CD4-positive, alpha-beta T cell (primary cell): ENCODE data around the gene RASA3. TPM values are rescaled to one million over a fixed set of nuclear protein-coding genes. Genes with fewer than 3 reads are reported as not detected.

Experiments used
- ATAC-seq: fragments of 200-7000 bp; cut with Tn5 transposase; one replicate; pipeline ENCODE4 v1.10.0; 2022; ENCODE audit warnings: mild to moderate bottlenecking; ENCODE audit not compliant: poor library complexity
- CTCF ChIA-PET: fragments of 350-600 bp; sonication (Branson Sonifier 250); formaldehyde crosslinking; loops from one replicate; lab custom pipeline; 2021; ENCODE audit warnings: antibody characterized with exemption, inconsistent platforms; lab: Charles Lee
- POLR2A ChIA-PET: fragments of 350-600 bp; sonication (Branson Sonifier 250); formaldehyde crosslinking; loops from one replicate; lab custom pipeline; 2021; ENCODE audit warnings: antibody characterized with exemption, inconsistent platforms; lab: Charles Lee
- DNase-seq, 14 experiments: peaks; one replicate each; pipeline ENCODE4 v3.0.0-alpha.2; 2013 to 2020; ENCODE audit warnings: mixed read lengths in 2 of 14
- H3K27ac ChIP-seq, 2 donors: one replicate each; pipeline versions ENCODE4 v1.5.1 to v1.7.0; 2013; ENCODE audit warnings: low read length in 2 of 2, low read depth in 1 of 2, mild to moderate bottlenecking in 1 of 2
- H3K27me3 ChIP-seq, 2 experiments: 1 replicate in 1 of 2; 2 replicates in 1 of 2; pipeline versions ENCODE4 v1.6.1 to v1.7.0; 2013; ENCODE audit warnings: low read length in 2 of 2, control low read depth in 1 of 2, mild to moderate bottlenecking in 1 of 2, moderate library complexity in 1 of 2; ENCODE audit not compliant: insufficient read depth in 2 of 2, control insufficient read depth in 1 of 2
- H3K36me3 ChIP-seq: one replicate; pipeline ENCODE4 v1.6.1; 2013; ENCODE audit warnings: low read length, control low read depth; ENCODE audit not compliant: insufficient read depth
- H3K4me1 ChIP-seq: one replicate; pipeline ENCODE4 v1.6.1; 2013; ENCODE audit warnings: low read length, control low read depth; ENCODE audit not compliant: insufficient read depth
- H3K4me3 ChIP-seq: one replicate; pipeline ENCODE4 v1.5.1; 2013; ENCODE audit warnings: mild to moderate bottlenecking, low read length, moderate library complexity
- H3K9me3 ChIP-seq, 2 experiments: 1 replicate in 1 of 2; 2 replicates in 1 of 2; pipeline versions ENCODE4 v1.6.1 to v1.7.0; 2013; ENCODE audit warnings: low read length in 2 of 2, mild to moderate bottlenecking in 2 of 2, control low read depth in 1 of 2, moderate library complexity in 1 of 2; ENCODE audit not compliant: control insufficient read depth in 1 of 2, insufficient read depth in 1 of 2
- H3K27ac Mint-ChIP-seq: one replicate; pipeline ENCODE4 v1.8.0; 2020; ENCODE audit warnings: mixed read lengths
- H3K27me3 Mint-ChIP-seq: one replicate; pipeline ENCODE4 v1.8.0; 2021; ENCODE audit warnings: mixed read lengths
- H3K36me3 Mint-ChIP-seq: one replicate; pipeline ENCODE4 v1.8.0; 2021; ENCODE audit warnings: low read depth, mixed read lengths
- H3K4me1 Mint-ChIP-seq: one replicate; pipeline ENCODE4 v1.8.0; 2021; ENCODE audit warnings: low read depth, mixed read lengths
- H3K4me3 Mint-ChIP-seq: one replicate; pipeline ENCODE4 v1.8.0; 2020; ENCODE audit warnings: mild to moderate bottlenecking, mixed read lengths
- H3K9me3 Mint-ChIP-seq: one replicate; pipeline ENCODE4 v1.8.0; 2020; ENCODE audit warnings: mixed read lengths
- intact Hi-C, 2 experiments: fragments of 100-400 bp; cut with DNase I in 1 of 2; cut with micrococcal nuclease in 1 of 2; formaldehyde crosslinking; loops; one replicate each; pipeline versions ENCODE4 v1.15.1 to v1.9.0; 2023 to 2025; cut with DNase I, micrococcal nuclease
- total RNA-seq, 174 experiments: library from RNA in 2 of 174; stranded (reverse) in 2 of 174; gene quantifications; one replicate each; pipeline ENCODE4 v1.2.3 and lab custom pipeline; 2021 to 2026
- TF ChIP-seq, protein P1 (sequence below): fragments of 200-600 bp; IDR thresholded peaks from one replicate; pipeline ENCODE4 v1.8.0; 2022; ENCODE audit warnings: antibody characterized with exemption, mild to moderate bottlenecking

The RASA3 gene
- total RNA-seq, 2 experiments from 2014 or later, result 181 to 184 TPM

DNA sequence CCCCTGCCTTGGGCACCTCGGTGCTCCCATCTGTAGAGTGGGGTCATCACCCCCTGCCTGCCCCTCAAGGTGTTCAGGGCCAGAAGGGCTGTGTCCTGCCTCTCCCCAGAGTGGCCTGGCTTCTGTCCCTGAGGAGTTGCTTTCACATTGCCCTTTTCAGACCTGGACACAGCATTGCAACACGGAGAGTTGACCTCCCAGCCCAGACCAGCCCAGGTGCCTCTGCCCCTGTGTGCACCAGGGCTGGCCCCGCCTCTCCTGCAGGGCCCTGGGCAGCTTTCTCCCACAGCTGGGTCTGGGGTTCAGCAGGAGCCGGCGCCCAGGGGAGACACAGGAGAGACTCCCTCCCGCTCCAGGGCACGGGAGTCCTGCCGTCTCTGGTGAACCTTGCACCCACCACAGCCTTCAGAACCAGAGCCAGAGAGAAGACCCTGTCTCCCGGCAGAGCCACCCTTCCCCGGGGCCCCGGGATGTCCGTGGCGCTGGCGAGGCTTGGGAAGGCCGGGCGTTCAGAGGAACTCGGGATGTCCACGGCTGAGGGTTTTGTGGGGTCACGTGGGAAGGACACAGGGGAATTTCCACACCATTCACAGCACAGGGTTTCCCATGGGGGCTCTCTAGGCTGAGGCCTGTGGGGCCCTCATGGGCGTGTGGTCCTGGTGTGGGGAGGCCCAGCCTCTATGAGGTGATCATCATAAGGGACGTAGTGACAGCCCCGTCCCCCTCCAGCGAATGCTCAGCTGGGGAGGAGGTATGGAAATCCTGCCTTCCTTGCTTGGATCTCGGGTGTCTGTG is 181.8 kb downstream of the RASA3 start:
- CTCF ChIA-PET, result no interaction called here
- Mint-ChIP-seq H3K27me3 (no peaks in the 10 kb centered on the region), H3K4me3 (no peak overlapping the region), H3K27ac (no peak overlapping the region), H3K4me1 (no peaks in the 10 kb centered on the region), H3K9me3 (no peaks in the 10 kb centered on the region), H3K36me3 (peaks cover 29% of the 10 kb centered on the region)
- H3K4me3 ChIP-seq, result no peak overlapping the region
- no peak for DNase-seq
- H3K4me1 ChIP-seq, result peaks cover 13% of the 10 kb centered on the region
- ATAC-seq, result peak; percentile 25
- H3K36me3 ChIP-seq, result peaks cover 26% of the 10 kb centered on the region
- no peaks in the 10 kb centered on the region for H3K27me3 ChIP-seq
- intact Hi-C loops, result loop anchor here in 1 of 2 experiments (2.0 kb wide), 1 partner anchor 276 kb away; no protein-coding TSS in a partner anchor
- peaks cover 0 to 17% of the 10 kb centered on the region in 2 experiments for H3K9me3 ChIP-seq
- TF ChIP-seq, protein P1, sequence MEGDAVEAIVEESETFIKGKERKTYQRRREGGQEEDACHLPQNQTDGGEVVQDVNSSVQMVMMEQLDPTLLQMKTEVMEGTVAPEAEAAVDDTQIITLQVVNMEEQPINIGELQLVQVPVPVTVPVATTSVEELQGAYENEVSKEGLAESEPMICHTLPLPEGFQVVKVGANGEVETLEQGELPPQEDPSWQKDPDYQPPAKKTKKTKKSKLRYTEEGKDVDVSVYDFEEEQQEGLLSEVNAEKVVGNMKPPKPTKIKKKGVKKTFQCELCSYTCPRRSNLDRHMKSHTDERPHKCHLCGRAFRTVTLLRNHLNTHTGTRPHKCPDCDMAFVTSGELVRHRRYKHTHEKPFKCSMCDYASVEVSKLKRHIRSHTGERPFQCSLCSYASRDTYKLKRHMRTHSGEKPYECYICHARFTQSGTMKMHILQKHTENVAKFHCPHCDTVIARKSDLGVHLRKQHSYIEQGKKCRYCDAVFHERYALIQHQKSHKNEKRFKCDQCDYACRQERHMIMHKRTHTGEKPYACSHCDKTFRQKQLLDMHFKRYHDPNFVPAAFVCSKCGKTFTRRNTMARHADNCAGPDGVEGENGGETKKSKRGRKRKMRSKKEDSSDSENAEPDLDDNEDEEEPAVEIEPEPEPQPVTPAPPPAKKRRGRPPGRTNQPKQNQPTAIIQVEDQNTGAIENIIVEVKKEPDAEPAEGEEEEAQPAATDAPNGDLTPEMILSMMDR, result no peak
- POLR2A ChIA-PET, result no interaction called here
- H3K27ac ChIP-seq, result no peak overlapping the region

DNA sequence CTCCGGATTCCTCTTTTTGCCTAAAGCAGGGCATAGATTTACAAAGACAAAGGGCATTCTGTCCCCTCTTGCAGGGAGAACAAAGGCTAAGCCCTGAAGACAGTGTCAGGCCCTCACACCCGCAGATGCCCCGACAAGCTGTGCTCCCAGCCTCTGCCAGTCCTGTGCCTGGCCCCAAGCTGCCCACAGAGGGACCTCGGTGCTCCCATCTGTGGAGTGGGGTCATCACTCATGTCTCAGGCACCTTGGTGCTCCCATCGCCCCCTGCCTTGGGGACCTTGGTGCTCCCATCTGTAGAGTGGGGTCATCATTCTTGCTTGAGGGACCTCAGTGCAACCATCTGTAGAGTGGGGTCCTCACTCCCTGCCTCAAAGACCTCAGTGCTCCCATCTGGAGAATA is 182.9 kb downstream of the RASA3 start:
- TF ChIP-seq, protein P1, result no peak
- Histone ChIP-seq H3K9me3 (peaks cover 0 to 6% of the 10 kb centered on the region in 2 experiments), H3K36me3 (peaks cover 15% of the 10 kb centered on the region), H3K27ac (no peak overlapping the region), H3K4me3 (no peak overlapping the region), H3K4me1 (peaks cover 13% of the 10 kb centered on the region), H3K27me3 (no peaks in the 10 kb centered on the region)
- Mint-ChIP-seq H3K4me1 (no peaks in the 10 kb centered on the region), H3K4me3 (no peak overlapping the region), H3K27ac (peak overlapping the region; percentile 58), H3K27me3 (no peaks in the 10 kb centered on the region), H3K9me3 (no peaks in the 10 kb centered on the region), H3K36me3 (peaks cover 23% of the 10 kb centered on the region)
- CTCF ChIA-PET, result no interaction called here
- POLR2A ChIA-PET, result no interaction called here
- ATAC-seq, result no peak
- no peak for DNase-seq
- intact Hi-C loops, result no loop called here

DNA sequence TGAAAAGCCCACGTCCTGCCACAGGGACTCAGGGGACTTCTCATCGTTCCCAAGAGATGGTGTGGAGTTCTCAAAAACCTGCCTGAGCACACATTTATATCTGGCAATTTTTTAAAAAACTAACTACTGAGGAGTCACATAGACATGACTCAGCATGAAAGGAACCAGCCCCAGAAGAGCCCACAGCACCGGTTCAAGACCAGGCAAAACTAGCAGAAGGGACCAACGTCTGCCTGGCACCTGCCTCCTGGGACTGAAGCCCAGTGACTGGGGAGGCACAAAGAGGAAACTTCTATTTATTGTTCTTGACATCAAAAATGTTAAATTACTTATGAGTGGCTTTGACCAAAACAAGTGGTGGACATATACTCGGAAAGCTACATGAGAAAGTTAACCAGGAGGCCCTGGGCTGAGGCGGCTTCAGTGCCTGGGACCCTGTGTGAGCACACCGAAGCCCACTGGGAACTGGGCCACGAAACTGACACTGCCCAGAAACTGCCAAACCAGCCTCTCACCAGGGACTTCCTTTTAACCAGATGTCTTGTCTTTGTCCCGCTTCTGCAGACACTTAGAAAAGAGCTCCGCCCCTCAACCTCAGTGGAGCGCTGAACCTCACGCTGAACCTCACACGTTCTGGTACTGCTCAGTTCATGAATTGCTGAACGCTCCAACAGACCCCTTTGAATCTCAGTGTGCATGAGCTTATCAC is 184.2 kb downstream of the RASA3 start:
- no peaks in the 10 kb centered on the region for H3K9me3 ChIP-seq
- H3K4me3 ChIP-seq, result no peak overlapping the region
- Mint-ChIP-seq H3K9me3 (no peaks in the 10 kb centered on the region), H3K27ac (peak overlapping the region; percentile 58), H3K4me1 (no peaks in the 10 kb centered on the region), H3K36me3 (peaks cover 18% of the 10 kb centered on the region), H3K4me3 (no peak overlapping the region), H3K27me3 (no peaks in the 10 kb centered on the region)
- ATAC-seq, result no peak
- TF ChIP-seq, protein P1, result no peak
- no peak for DNase-seq
- no peak overlapping the region for H3K27ac ChIP-seq
- POLR2A ChIA-PET, result no interaction called here
- H3K4me1 ChIP-seq, result peaks cover 13% of the 10 kb centered on the region
- intact Hi-C loops, result no loop called here
- no peaks in the 10 kb centered on the region for H3K27me3 ChIP-seq
- H3K36me3 ChIP-seq, result peaks cover 2% of the 10 kb centered on the region
- CTCF ChIA-PET, result no interaction called here
